ENCODE measurements around the gene NOSIP. TPM values are rescaled to one million over a fixed set of nuclear protein-coding genes. Genes with fewer than 3 reads are reported as not detected.

NOSIP gene
- total RNA-seq, 1 donor from 2014 or later, result 26.2 TPM

GRCh38 chr19:49594993-49595818 lies 14.8 kb upstream of the NOSIP start:
- H3K4me1 Mint-ChIP-seq, result peaks cover 13% of the 10 kb centered on the region
- Histone ChIP-seq H3K79me2 (ENCODE audit: low read depth) (peaks cover 85% of the 10 kb centered on the region), H3K4me3 (no peak overlapping the region), H3K9me3 (ENCODE audit: low read depth) (no peaks in the 10 kb centered on the region), H3K4me2 (no peak overlapping the region), H3K9ac (no peak overlapping the region), H3F3A (ENCODE audit: low read depth) (peaks cover 37% of the 10 kb centered on the region), H3K4me1 (peaks cover 6% of the 10 kb centered on the region), H3K36me3 (no peaks in the 10 kb centered on the region), H2AFZ (replicated peaks) (no peak overlapping the region), H3K27ac (no peak overlapping the region), H4K20me1 (ENCODE audit: low read depth) (peaks cover 73% of the 10 kb centered on the region), H3K27me3 (no peaks in the 10 kb centered on the region)
- TF ChIP-seq CTCF (IDR thresholded peaks at IDR 0.05) (no peak), EZH2 (IDR thresholded peaks at IDR 0.05) (no peak), EZH2phosphoT487 (IDR thresholded peaks at IDR 0.05) (no peak)
- H3K36me3 Mint-ChIP-seq, result peaks cover 16% of the 10 kb centered on the region
- no peak overlapping the region for H3K27ac Mint-ChIP-seq
- H3K27me3 Mint-ChIP-seq (ENCODE audit: insufficient read depth, low read depth), result peaks cover 4% of the 10 kb centered on the region
- H3K9me3 Mint-ChIP-seq, result no peaks in the 10 kb centered on the region
- H3K4me3 Mint-ChIP-seq, result no peak overlapping the region
- no peak for DNase-seq (ENCODE audit: low spot score)

GRCh38 chr19:49594157-49594992 lies 14.0 kb upstream of the NOSIP start:
- H3F3A ChIP-seq (ENCODE audit: low read depth), result peaks cover 42% of the 10 kb centered on the region
- no peaks in the 10 kb centered on the region for H3K27me3 ChIP-seq
- peaks cover 15% of the 10 kb centered on the region for H3K4me1 Mint-ChIP-seq
- DNase-seq (ENCODE audit: low spot score), result no peak
- peaks cover 4% of the 10 kb centered on the region for H3K27me3 Mint-ChIP-seq (ENCODE audit: insufficient read depth, low read depth)
- H3K9me3 Mint-ChIP-seq, result no peaks in the 10 kb centered on the region
- no peak overlapping the region for H3K27ac Mint-ChIP-seq
- no peak overlapping the region for H2AFZ ChIP-seq (replicated peaks)
- H3K4me3 ChIP-seq, result peak overlapping the region; percentile 87
- no peak overlapping the region for H3K9ac ChIP-seq
- H3K9me3 ChIP-seq (ENCODE audit: low read depth), result no peaks in the 10 kb centered on the region
- H3K27ac ChIP-seq, result no peak overlapping the region
- H3K4me3 Mint-ChIP-seq, result peak overlapping the region; percentile 90
- peak overlapping the region; percentile 98 for H3K4me2 ChIP-seq
- H3K79me2 ChIP-seq (ENCODE audit: low read depth), result peaks cover 77% of the 10 kb centered on the region
- peaks cover 65% of the 10 kb centered on the region for H4K20me1 ChIP-seq (ENCODE audit: low read depth)
- TF ChIP-seq EZH2 (IDR thresholded peaks at IDR 0.05), result no peak
- H3K36me3 ChIP-seq, result no peaks in the 10 kb centered on the region
- peaks cover 6% of the 10 kb centered on the region for H3K4me1 ChIP-seq
- H3K36me3 Mint-ChIP-seq, result peaks cover 12% of the 10 kb centered on the region

- no peak overlapping the region for H2AFZ ChIP-seq (replicated peaks)
- Mint-ChIP-seq H3K27ac (peak overlapping the region; percentile 2), H3K27me3 (ENCODE audit: insufficient read depth, low read depth) (peaks cover 2% of the 10 kb centered on the region), H3K9me3 (no peaks in the 10 kb centered on the region), H3K4me1 (peaks cover 19% of the 10 kb centered on the region), H3K4me3 (peak overlapping the region; percentile 90), H3K36me3 (peaks cover 8% of the 10 kb centered on the region)
- peaks cover 68% of the 10 kb centered on the region for H3K79me2 ChIP-seq (ENCODE audit: low read depth)
- no peak overlapping the region for H3K27ac ChIP-seq
- TF ChIP-seq EZH2 (IDR thresholded peaks at IDR 0.05) (no peak), CTCF (IDR thresholded peaks at IDR 0.05) (no peak), EZH2phosphoT487 (IDR thresholded peaks at IDR 0.05) (no peak)
- no peak overlapping the region for H3K9ac ChIP-seq
- peak; percentile 97 for DNase-seq (ENCODE audit: low spot score)
- H3K4me3 ChIP-seq, result peak overlapping the region; percentile 87
- H3K27me3 ChIP-seq, result no peaks in the 10 kb centered on the region
- peaks cover 56% of the 10 kb centered on the region for H4K20me1 ChIP-seq (ENCODE audit: low read depth)
- peaks cover 43% of the 10 kb centered on the region for H3F3A ChIP-seq (ENCODE audit: low read depth)
- no peaks in the 10 kb centered on the region for H3K36me3 ChIP-seq
- H3K4me1 ChIP-seq, result peaks cover 6% of the 10 kb centered on the region
- peak overlapping the region; percentile 98 for H3K4me2 ChIP-seq
- no peaks in the 10 kb centered on the region for H3K9me3 ChIP-seq (ENCODE audit: low read depth)
Measured at GRCh38 chr19:49593233-49594113, 13.1 kb upstream of the NOSIP start.

Measured in neural progenitor cell (in vitro differentiated cells).